ENCODE data around the gene FMNL2.

DNA sequence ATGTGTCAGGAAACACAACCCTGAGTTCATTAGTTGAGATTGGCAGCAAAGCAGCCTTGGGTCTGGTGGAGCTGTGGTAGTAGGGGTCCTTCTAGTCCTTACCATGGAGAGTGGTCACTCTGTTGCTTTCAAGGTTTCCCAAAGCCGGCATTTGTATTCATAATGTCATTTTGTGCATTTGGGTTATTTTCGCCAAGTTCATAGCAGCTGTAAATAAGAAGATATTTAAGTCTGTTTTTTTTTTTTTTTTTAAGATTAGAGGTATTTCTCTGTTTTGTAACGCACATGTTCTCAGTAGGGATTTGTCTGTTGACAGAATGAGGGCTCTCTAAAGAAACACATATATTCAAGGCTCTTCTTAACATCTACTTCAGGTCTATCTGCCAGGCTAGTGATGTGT, 268.2 kb downstream of the FMNL2 start:
- TF ChIP-seq, protein P1, sequence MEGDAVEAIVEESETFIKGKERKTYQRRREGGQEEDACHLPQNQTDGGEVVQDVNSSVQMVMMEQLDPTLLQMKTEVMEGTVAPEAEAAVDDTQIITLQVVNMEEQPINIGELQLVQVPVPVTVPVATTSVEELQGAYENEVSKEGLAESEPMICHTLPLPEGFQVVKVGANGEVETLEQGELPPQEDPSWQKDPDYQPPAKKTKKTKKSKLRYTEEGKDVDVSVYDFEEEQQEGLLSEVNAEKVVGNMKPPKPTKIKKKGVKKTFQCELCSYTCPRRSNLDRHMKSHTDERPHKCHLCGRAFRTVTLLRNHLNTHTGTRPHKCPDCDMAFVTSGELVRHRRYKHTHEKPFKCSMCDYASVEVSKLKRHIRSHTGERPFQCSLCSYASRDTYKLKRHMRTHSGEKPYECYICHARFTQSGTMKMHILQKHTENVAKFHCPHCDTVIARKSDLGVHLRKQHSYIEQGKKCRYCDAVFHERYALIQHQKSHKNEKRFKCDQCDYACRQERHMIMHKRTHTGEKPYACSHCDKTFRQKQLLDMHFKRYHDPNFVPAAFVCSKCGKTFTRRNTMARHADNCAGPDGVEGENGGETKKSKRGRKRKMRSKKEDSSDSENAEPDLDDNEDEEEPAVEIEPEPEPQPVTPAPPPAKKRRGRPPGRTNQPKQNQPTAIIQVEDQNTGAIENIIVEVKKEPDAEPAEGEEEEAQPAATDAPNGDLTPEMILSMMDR (conservative IDR thresholded peaks at IDR 0.05): no peak
- no peak for TF ChIP-seq EZH2 (IDR thresholded peaks at IDR 0.05; ENCODE audit: low read depth)

Data from PC-9 (cell line).